WTC11 (cell line): ENCODE results near the gene CHD3. TPM values are rescaled to one million over a fixed set of nuclear protein-coding genes. Genes with fewer than 3 reads are reported as not detected.

Experiments
- ATAC-seq: fragments of 200-7000 bp; cut with Tn5 transposase; 2 replicates; pipeline ENCODE4 v1.10.0; 2021; ENCODE audit warnings: mild to moderate bottlenecking, moderate library complexity
- CTCF ChIA-PET: fragments of 300-600 bp; sonication (Branson Sonifier 250); formaldehyde crosslinking; loops from one replicate; lab custom pipeline; 2021; ENCODE audit warnings: antibody characterized with exemption; lab: Charles Lee
- POLR2A ChIA-PET: fragments of 350-600 bp; sonication (Branson Sonifier 250); formaldehyde crosslinking; loops from one replicate; lab custom pipeline; 2021; ENCODE audit warnings: antibody characterized with exemption; lab: Charles Lee
- DNase-seq: peaks from one replicate; pipeline ENCODE4 v3.0.0; 2021; ENCODE audit warnings: low spot score
- H3K27ac Mint-ChIP-seq: 2 replicates; pipeline ENCODE4 v1.8.0; 2021; ENCODE audit warnings: mixed read lengths
- H3K27me3 Mint-ChIP-seq: 2 replicates; pipeline ENCODE4 v1.8.0; 2021; ENCODE audit warnings: low read depth, mild to moderate bottlenecking, moderate library complexity, mixed read lengths
- H3K36me3 Mint-ChIP-seq: 2 replicates; pipeline ENCODE4 v1.8.0; 2021; ENCODE audit warnings: mixed read lengths
- H3K4me1 Mint-ChIP-seq: 2 replicates; pipeline ENCODE4 v1.8.0; 2022; ENCODE audit warnings: mixed read lengths
- H3K4me3 Mint-ChIP-seq: 2 replicates; pipeline ENCODE4 v1.8.0; 2021; ENCODE audit warnings: mild to moderate bottlenecking, moderate library complexity, mixed read lengths
- H3K9me3 Mint-ChIP-seq: 2 replicates; pipeline ENCODE4 v1.8.0; 2021; ENCODE audit warnings: mixed read lengths
- EMX1 ChIP-seq: fragments of 250-450 bp; sonication (Bioruptor Pico); IDR thresholded peaks from 2 replicates; pipeline ENCODE4 v1.8.0; 2021; ENCODE audit warnings: mild to moderate bottlenecking
- FOXK1 ChIP-seq: sonication (generic); formaldehyde crosslinking; IDR thresholded peaks from 2 replicates; pipeline ENCODE4 v1.8.0; 2022; ENCODE audit warnings: mild to moderate bottlenecking, moderate library complexity, missing genetic modification reagents
- NFATC4 ChIP-seq: fragments of 250-450 bp; sonication (Bioruptor Pico); IDR thresholded peaks from 2 replicates; pipeline ENCODE4 v1.9.0; 2021; ENCODE audit warnings: mild to moderate bottlenecking
- NFYB ChIP-seq: sonication (generic); formaldehyde crosslinking; conservative IDR thresholded peaks from 2 replicates; pipeline ENCODE4 v1.8.0; 2022; ENCODE audit warnings: low read depth, missing genetic modification reagents
- RORB ChIP-seq: fragments of 250-450 bp; sonication (Bioruptor Pico); IDR thresholded peaks from 2 replicates; pipeline ENCODE4 v1.9.0; 2021; ENCODE audit warnings: mild to moderate bottlenecking
- SMAD4 ChIP-seq: sonication (generic); formaldehyde crosslinking; IDR thresholded peaks from 2 replicates; pipeline ENCODE4 v1.8.0; 2022; ENCODE audit warnings: mild to moderate bottlenecking, missing genetic modification reagents
- ZNF121 ChIP-seq: sonication (generic); formaldehyde crosslinking; IDR thresholded peaks from 2 replicates; pipeline ENCODE4 v1.8.0; 2023; ENCODE audit warnings: missing genetic modification reagents
- ZNF138 ChIP-seq: sonication (generic); formaldehyde crosslinking; conservative IDR thresholded peaks from 2 replicates; pipeline ENCODE4 v1.8.1; 2022; ENCODE audit warnings: mild to moderate bottlenecking, moderate library complexity, missing genetic modification reagents
- total RNA-seq: library from RNA; stranded (reverse); gene quantifications from 3 replicates; pipeline ENCODE4 v1.2.3, GENCODE V29; 2021
- TF ChIP-seq, protein P1 (sequence below): sonication (generic); formaldehyde crosslinking; conservative IDR thresholded peaks from 2 replicates; pipeline ENCODE4 v1.8.1; 2022; ENCODE audit warnings: mild to moderate bottlenecking, missing genetic modification reagents
- TF ChIP-seq, protein P2 (sequence below): sonication (generic); formaldehyde crosslinking; IDR thresholded peaks from 2 replicates; pipeline ENCODE4 v1.8.1; 2023; ENCODE audit warnings: mild to moderate bottlenecking, missing genetic modification reagents, borderline replicate concordance
- TF ChIP-seq, protein P3 (sequence below): sonication (generic); formaldehyde crosslinking; IDR thresholded peaks from 2 replicates; pipeline ENCODE4 v1.8.1; 2023; ENCODE audit warnings: mild to moderate bottlenecking, moderate library complexity, missing genetic modification reagents
- TF ChIP-seq, protein P4 (sequence below): sonication (generic); formaldehyde crosslinking; IDR thresholded peaks from 2 replicates; pipeline ENCODE4 v1.8.0; 2022; ENCODE audit warnings: mild to moderate bottlenecking, missing genetic modification reagents
- TF ChIP-seq, protein P5 (sequence below): sonication (generic); formaldehyde crosslinking; IDR thresholded peaks from 2 replicates; pipeline ENCODE4 v1.8.0; 2022; ENCODE audit warnings: mild to moderate bottlenecking, missing genetic modification reagents
- TF ChIP-seq, protein P6 (sequence below): sonication (generic); formaldehyde crosslinking; IDR thresholded peaks from 2 replicates; pipeline ENCODE4 v1.8.1; 2022; ENCODE audit warnings: mild to moderate bottlenecking, moderate library complexity, missing genetic modification reagents
- TF ChIP-seq, protein P7 (sequence below): fragments of 250-450 bp; sonication (Bioruptor Pico); IDR thresholded peaks from 2 replicates; pipeline ENCODE4 v1.8.0; 2021; ENCODE audit warnings: mild to moderate bottlenecking
- TF ChIP-seq, protein P8 (sequence below): sonication (generic); formaldehyde crosslinking; IDR thresholded peaks from 2 replicates; pipeline ENCODE4 v1.8.1; 2022; ENCODE audit warnings: low read depth, missing genetic modification reagents, borderline replicate concordance
- TF ChIP-seq, protein P9 (sequence below): fragments of 250-450 bp; sonication (Bioruptor Pico); IDR thresholded peaks from 2 replicates; pipeline ENCODE4 v2.1.2; 2022; ENCODE audit warnings: mild to moderate bottlenecking, moderate library complexity
- TF ChIP-seq, protein P10 (sequence below): sonication (generic); formaldehyde crosslinking; IDR thresholded peaks from 2 replicates; pipeline ENCODE4 v1.8.0; 2023; ENCODE audit warnings: mild to moderate bottlenecking, missing genetic modification reagents

Gene CHD3
- total RNA-seq, 1 experiment from 2014 or later, result 39.5 TPM

DNA sequence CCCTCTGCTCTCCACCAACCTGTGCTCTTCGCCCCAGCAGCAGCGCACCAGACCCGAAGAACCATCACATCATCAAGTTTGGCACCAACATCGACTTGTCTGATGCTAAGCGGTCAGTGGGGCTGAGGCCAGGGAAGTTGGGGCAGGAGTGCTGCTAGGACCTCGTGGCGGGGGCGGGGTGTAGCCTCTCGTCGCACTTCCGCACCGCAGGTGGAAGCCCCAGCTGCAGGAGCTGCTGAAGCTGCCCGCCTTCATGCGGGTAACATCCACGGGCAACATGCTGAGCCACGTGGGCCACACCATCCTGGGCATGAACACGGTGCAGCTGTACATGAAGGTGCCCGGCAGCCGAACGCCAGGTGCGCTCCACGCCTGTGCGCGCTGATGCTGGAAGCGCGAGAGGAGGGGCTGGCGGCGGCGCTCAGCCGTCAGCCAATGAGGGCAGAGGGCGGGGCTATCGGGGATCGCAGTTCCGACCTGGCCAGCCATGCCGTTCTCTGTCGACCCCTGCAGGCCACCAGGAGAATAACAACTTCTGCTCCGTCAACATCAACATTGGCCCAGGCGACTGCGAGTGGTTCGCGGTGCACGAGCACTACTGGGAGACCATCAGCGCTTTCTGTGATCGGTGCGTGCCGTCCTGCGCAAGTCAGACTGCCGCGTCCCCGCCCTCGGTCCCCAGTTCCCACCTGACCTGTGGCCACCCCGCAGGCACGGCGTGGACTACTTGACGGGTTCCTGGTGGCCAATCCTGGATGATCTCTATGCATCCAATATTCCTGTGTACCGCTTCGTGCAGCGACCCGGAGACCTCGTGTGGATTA, 36.9 kb upstream of the CHD3 start (continued):
- TF ChIP-seq, protein P1, sequence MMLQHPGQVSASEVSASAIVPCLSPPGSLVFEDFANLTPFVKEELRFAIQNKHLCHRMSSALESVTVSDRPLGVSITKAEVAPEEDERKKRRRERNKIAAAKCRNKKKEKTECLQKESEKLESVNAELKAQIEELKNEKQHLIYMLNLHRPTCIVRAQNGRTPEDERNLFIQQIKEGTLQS, result no peak
- TF ChIP-seq NFATC4 (CRISPR knock-in tag) (no peak), EMX1 (no peak), NFYB (CRISPR knock-in tag) (peak; percentile 85), ZNF138 (no peak), FOXK1 (peak; percentile 85)
- TF ChIP-seq, protein P2, sequence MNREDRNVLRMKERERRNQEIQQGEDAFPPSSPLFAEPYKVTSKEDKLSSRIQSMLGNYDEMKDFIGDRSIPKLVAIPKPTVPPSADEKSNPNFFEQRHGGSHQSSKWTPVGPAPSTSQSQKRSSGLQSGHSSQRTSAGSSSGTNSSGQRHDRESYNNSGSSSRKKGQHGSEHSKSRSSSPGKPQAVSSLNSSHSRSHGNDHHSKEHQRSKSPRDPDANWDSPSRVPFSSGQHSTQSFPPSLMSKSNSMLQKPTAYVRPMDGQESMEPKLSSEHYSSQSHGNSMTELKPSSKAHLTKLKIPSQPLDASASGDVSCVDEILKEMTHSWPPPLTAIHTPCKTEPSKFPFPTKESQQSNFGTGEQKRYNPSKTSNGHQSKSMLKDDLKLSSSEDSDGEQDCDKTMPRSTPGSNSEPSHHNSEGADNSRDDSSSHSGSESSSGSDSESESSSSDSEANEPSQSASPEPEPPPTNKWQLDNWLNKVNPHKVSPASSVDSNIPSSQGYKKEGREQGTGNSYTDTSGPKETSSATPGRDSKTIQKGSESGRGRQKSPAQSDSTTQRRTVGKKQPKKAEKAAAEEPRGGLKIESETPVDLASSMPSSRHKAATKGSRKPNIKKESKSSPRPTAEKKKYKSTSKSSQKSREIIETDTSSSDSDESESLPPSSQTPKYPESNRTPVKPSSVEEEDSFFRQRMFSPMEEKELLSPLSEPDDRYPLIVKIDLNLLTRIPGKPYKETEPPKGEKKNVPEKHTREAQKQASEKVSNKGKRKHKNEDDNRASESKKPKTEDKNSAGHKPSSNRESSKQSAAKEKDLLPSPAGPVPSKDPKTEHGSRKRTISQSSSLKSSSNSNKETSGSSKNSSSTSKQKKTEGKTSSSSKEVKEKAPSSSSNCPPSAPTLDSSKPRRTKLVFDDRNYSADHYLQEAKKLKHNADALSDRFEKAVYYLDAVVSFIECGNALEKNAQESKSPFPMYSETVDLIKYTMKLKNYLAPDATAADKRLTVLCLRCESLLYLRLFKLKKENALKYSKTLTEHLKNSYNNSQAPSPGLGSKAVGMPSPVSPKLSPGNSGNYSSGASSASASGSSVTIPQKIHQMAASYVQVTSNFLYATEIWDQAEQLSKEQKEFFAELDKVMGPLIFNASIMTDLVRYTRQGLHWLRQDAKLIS, result no peak
- TF ChIP-seq, protein P3, sequence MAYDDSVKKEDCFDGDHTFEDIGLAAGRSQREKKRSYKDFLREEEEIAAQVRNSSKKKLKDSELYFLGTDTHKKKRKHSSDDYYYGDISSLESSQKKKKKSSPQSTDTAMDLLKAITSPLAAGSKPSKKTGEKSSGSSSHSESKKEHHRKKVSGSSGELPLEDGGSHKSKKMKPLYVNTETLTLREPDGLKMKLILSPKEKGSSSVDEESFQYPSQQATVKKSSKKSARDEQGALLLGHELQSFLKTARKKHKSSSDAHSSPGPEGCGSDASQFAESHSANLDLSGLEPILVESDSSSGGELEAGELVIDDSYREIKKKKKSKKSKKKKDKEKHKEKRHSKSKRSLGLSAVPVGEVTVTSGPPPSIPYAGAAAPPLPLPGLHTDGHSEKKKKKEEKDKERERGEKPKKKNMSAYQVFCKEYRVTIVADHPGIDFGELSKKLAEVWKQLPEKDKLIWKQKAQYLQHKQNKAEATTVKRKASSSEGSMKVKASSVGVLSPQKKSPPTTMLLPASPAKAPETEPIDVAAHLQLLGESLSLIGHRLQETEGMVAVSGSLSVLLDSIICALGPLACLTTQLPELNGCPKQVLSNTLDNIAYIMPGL (CRISPR knock-in tag), result peak; percentile 47; the same call in 1 of the 2 replicates
- TF ChIP-seq, protein P4, sequence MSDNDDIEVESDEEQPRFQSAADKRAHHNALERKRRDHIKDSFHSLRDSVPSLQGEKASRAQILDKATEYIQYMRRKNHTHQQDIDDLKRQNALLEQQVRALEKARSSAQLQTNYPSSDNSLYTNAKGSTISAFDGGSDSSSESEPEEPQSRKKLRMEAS, result peak; percentile 93
- TF ChIP-seq, protein P5, sequence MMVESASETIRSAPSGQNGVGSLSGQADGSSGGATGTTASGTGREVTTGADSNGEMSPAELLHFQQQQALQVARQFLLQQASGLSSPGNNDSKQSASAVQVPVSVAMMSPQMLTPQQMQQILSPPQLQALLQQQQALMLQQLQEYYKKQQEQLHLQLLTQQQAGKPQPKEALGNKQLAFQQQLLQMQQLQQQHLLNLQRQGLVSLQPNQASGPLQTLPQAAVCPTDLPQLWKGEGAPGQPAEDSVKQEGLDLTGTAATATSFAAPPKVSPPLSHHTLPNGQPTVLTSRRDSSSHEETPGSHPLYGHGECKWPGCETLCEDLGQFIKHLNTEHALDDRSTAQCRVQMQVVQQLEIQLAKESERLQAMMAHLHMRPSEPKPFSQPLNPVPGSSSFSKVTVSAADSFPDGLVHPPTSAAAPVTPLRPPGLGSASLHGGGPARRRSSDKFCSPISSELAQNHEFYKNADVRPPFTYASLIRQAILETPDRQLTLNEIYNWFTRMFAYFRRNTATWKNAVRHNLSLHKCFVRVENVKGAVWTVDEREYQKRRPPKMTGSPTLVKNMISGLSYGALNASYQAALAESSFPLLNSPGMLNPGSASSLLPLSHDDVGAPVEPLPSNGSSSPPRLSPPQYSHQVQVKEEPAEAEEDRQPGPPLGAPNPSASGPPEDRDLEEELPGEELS, result peak; percentile 91
- TF ChIP-seq, protein P6, sequence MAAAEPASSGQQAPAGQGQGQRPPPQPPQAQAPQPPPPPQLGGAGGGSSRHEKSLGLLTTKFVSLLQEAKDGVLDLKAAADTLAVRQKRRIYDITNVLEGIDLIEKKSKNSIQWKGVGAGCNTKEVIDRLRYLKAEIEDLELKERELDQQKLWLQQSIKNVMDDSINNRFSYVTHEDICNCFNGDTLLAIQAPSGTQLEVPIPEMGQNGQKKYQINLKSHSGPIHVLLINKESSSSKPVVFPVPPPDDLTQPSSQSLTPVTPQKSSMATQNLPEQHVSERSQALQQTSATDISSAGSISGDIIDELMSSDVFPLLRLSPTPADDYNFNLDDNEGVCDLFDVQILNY (CRISPR knock-in tag), result peak; percentile 71; the same call in 1 of the 2 replicates

DNA sequence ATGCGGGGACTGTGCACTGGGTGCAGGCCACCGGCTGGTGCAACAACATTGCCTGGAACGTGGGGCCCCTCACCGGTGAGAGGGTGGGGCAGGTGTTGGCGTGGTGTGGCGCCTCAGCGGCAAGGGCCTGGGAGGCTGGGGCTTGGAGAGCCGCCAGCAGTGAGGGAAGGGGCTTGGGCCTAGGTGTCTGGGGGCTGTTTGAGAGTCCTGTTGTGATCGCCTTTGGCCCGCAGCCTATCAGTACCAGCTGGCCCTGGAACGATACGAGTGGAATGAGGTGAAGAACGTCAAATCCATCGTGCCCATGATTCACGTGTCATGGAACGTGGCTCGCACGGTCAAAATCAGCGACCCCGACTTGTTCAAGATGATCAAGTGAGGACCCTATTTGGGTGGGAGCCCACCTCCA, 36.3 kb upstream of the CHD3 start:
- no peak overlapping the region for H3K27ac Mint-ChIP-seq
- H3K36me3 Mint-ChIP-seq, result no peaks in the 10 kb centered on the region
- no peaks in the 10 kb centered on the region for H3K9me3 Mint-ChIP-seq
- ATAC-seq, result no peak
- ChIA-PET CTCF (interaction anchor here (1.4 to 2.1 kb wide), 2 partner anchors 18 to 138 kb away, joined by 3 to 29 read pairs; partner anchors contain the start of gene KDM6B), POLR2A (no interaction called here)
- H3K4me1 Mint-ChIP-seq, result peaks cover 30% of the 10 kb centered on the region
- DNase-seq, result no peak
- peaks cover 30% of the 10 kb centered on the region for H3K27me3 Mint-ChIP-seq
- H3K4me3 Mint-ChIP-seq, result peak overlapping the region; percentile 81
- TF ChIP-seq SMAD4 (CRISPR knock-in tag), result no peak
- TF ChIP-seq ZNF121 (CRISPR knock-in tag), result no peak
- TF ChIP-seq RORB, result no peak
- TF ChIP-seq, protein P7, sequence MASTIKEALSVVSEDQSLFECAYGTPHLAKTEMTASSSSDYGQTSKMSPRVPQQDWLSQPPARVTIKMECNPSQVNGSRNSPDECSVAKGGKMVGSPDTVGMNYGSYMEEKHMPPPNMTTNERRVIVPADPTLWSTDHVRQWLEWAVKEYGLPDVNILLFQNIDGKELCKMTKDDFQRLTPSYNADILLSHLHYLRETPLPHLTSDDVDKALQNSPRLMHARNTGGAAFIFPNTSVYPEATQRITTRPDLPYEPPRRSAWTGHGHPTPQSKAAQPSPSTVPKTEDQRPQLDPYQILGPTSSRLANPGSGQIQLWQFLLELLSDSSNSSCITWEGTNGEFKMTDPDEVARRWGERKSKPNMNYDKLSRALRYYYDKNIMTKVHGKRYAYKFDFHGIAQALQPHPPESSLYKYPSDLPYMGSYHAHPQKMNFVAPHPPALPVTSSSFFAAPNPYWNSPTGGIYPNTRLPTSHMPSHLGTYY, result no peak
- TF ChIP-seq, protein P8, sequence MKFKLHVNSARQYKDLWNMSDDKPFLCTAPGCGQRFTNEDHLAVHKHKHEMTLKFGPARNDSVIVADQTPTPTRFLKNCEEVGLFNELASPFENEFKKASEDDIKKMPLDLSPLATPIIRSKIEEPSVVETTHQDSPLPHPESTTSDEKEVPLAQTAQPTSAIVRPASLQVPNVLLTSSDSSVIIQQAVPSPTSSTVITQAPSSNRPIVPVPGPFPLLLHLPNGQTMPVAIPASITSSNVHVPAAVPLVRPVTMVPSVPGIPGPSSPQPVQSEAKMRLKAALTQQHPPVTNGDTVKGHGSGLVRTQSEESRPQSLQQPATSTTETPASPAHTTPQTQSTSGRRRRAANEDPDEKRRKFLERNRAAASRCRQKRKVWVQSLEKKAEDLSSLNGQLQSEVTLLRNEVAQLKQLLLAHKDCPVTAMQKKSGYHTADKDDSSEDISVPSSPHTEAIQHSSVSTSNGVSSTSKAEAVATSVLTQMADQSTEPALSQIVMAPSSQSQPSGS (CRISPR knock-in tag), result no peak
- TF ChIP-seq, protein P9, sequence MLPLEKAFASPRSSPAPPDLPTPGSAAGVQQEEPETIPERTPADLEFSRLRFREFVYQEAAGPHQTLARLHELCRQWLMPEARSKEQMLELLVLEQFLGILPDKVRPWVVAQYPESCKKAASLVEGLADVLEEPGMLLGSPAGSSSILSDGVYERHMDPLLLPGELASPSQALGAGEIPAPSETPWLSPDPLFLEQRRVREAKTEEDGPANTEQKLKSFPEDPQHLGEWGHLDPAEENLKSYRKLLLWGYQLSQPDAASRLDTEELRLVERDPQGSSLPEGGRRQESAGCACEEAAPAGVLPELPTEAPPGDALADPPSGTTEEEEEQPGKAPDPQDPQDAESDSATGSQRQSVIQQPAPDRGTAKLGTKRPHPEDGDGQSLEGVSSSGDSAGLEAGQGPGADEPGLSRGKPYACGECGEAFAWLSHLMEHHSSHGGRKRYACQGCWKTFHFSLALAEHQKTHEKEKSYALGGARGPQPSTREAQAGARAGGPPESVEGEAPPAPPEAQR (CRISPR knock-in tag), result no peak
- TF ChIP-seq, protein P10, sequence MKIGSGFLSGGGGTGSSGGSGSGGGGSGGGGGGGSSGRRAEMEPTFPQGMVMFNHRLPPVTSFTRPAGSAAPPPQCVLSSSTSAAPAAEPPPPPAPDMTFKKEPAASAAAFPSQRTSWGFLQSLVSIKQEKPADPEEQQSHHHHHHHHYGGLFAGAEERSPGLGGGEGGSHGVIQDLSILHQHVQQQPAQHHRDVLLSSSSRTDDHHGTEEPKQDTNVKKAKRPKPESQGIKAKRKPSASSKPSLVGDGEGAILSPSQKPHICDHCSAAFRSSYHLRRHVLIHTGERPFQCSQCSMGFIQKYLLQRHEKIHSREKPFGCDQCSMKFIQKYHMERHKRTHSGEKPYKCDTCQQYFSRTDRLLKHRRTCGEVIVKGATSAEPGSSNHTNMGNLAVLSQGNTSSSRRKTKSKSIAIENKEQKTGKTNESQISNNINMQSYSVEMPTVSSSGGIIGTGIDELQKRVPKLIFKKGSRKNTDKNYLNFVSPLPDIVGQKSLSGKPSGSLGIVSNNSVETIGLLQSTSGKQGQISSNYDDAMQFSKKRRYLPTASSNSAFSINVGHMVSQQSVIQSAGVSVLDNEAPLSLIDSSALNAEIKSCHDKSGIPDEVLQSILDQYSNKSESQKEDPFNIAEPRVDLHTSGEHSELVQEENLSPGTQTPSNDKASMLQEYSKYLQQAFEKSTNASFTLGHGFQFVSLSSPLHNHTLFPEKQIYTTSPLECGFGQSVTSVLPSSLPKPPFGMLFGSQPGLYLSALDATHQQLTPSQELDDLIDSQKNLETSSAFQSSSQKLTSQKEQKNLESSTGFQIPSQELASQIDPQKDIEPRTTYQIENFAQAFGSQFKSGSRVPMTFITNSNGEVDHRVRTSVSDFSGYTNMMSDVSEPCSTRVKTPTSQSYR (CRISPR knock-in tag), result no peak
